Prostate gland (tissue), 2 donors: ENCODE measurements around the gene FBXL19. TPM values are rescaled to one million over a fixed set of nuclear protein-coding genes. Genes with fewer than 3 reads are reported as not detected.

Source experiments
- DNase-seq: peaks from one replicate; pipeline ENCODE4 v3.0.0-alpha.2; 2019; ENCODE audit warnings: low spot score
- H3K27ac ChIP-seq, 2 donors: fragments of 200-600 bp; sonication (generic); 2 replicates each; pipeline ENCODE4 v1.5.1; 2017 to 2019
- H3K27me3 ChIP-seq: fragments of 200-600 bp; sonication (generic); replicated peaks from 2 replicates; pipeline ENCODE4 v1.5.1; 2019; ENCODE audit not compliant: insufficient read depth
- H3K36me3 ChIP-seq, 2 donors: fragments of 200-600 bp; sonication (generic); 1 replicate in 1 of 2; 2 replicates in 1 of 2; pipeline versions ENCODE4 v1.5.1 to v1.8.1; 2017 to 2019
- H3K4me1 ChIP-seq: fragments of 200-600 bp; sonication (generic); replicated peaks from 2 replicates; pipeline ENCODE4 v1.5.1; 2019
- H3K4me3 ChIP-seq, 2 donors: fragments of 200-600 bp; sonication (generic); 2 replicates each; pipeline ENCODE4 v1.5.1; 2017 to 2019
- H3K9me3 ChIP-seq: fragments of 200-600 bp; sonication (generic); 2 replicates; pipeline ENCODE4 v1.5.1; 2017
- CTCF ChIP-seq, 4 experiments: fragments of 200-600 bp in 2 of 4; fragments of 450-650 bp in 2 of 4; sonication (generic) in 2 of 4; IDR thresholded peaks; 1 replicate in 3 of 4; 2 replicates in 1 of 4; pipeline ENCODE4 v1.5.1; 2016 to 2019; ENCODE audit warnings: antibody characterized with exemption in 4 of 4, mild to moderate bottlenecking in 2 of 4, moderate library complexity in 2 of 4
- POLR2A ChIP-seq: fragments of 450-650 bp; IDR thresholded peaks from one replicate; pipeline ENCODE4 v1.6.1; 2016; ENCODE audit warnings: antibody characterized with exemption, mild to moderate bottlenecking
- POLR2AphosphoS5 ChIP-seq: sonication (generic); formaldehyde crosslinking; IDR thresholded peaks from one replicate; pipeline ENCODE4 v1.6.1; 2017; ENCODE audit warnings: antibody characterized with exemption
- whole genome bisulfite sequencing: methylation state at CpG from one replicate; pipeline ENCODE4 v1.1.5; 2018; 5-methylcytosine and 5-hydroxymethylcytosine counted together
- intact Hi-C: fragments of 100-400 bp; cut with DNase I; formaldehyde crosslinking; loops from one replicate; pipeline ENCODE4 v1.14.2; 2022
- total RNA-seq, 2 donors: library from RNA; depleted of rRNA; stranded (reverse); fragments of >200 nt; gene quantifications; one replicate each; pipeline ENCODE4 v1.1.0, GENCODE V29; 2016

Gene FBXL19
- total RNA-seq, 2 donors from 2014 or later, result 23.5 to 125 TPM

GRCh38 chr16:30912794-30913412 lies 10.5 kb upstream of the FBXL19 start:
- H3K36me3 ChIP-seq, result no peaks in the 10 kb centered on the region
- WGBS, result 90% methylated on average over 6 of the region's 6 CpGs
- TF ChIP-seq POLR2AphosphoS5 (no peak), POLR2A (no peak), CTCF (IDR thresholded peaks at IDR 0.05) (no peak)

GRCh38 chr16:30914830-30915229 lies 8.5 kb upstream of the FBXL19 start:
- TF ChIP-seq POLR2A, result no peak
- TF ChIP-seq POLR2AphosphoS5, result no peak
- no peak for TF ChIP-seq CTCF (IDR thresholded peaks at IDR 0.05)
- 97% methylated on average over 3 of the region's 3 CpGs for WGBS
- H3K9me3 ChIP-seq, result no peaks in the 10 kb centered on the region

More at GRCh38 chr16:30912794-30913412, 10.5 kb upstream of the FBXL19 start:
- no peak for DNase-seq
- Histone ChIP-seq H3K4me3 (no peak overlapping the region), H3K4me1 (no peaks in the 10 kb centered on the region), H3K27ac (no peak overlapping the region), H3K9me3 (no peaks in the 10 kb centered on the region), H3K27me3 (no peaks in the 10 kb centered on the region)
- intact Hi-C loops, result no loop called here

GRCh38 chr16:30918614-30919013 lies 4.8 kb upstream of the FBXL19 start:
- TF ChIP-seq POLR2AphosphoS5 (no peak), CTCF (IDR thresholded peaks at IDR 0.05) (no peak), POLR2A (no peak)
- intact Hi-C loops, result no loop called here
- Histone ChIP-seq H3K4me3 (no peak overlapping the region), H3K27me3 (no peaks in the 10 kb centered on the region), H3K36me3 (no peaks in the 10 kb centered on the region), H3K4me1 (no peaks in the 10 kb centered on the region), H3K9me3 (no peaks in the 10 kb centered on the region), H3K27ac (no peak overlapping the region)
- no peak for DNase-seq
- WGBS, result 80% methylated on average over 1 of the region's 1 CpG

More at GRCh38 chr16:30914830-30915229, 8.5 kb upstream of the FBXL19 start:
- intact Hi-C loops, result no loop called here
- H3K36me3 ChIP-seq, result no peaks in the 10 kb centered on the region
- no peak overlapping the region for H3K27ac ChIP-seq
- no peaks in the 10 kb centered on the region for H3K4me1 ChIP-seq
- no peak for DNase-seq
- H3K27me3 ChIP-seq, result no peaks in the 10 kb centered on the region
- no peak overlapping the region for H3K4me3 ChIP-seq

GRCh38 chr16:30920891-30921290 lies 2.5 kb upstream of the FBXL19 start:
- no peaks in the 10 kb centered on the region for H3K9me3 ChIP-seq
- no peak overlapping the region for H3K27ac ChIP-seq
- no peaks in the 10 kb centered on the region for H3K27me3 ChIP-seq
- TF ChIP-seq POLR2A, result no peak
- TF ChIP-seq CTCF (IDR thresholded peaks at IDR 0.05), result no peak
- TF ChIP-seq POLR2AphosphoS5, result no peak
- no peaks in the 10 kb centered on the region for H3K4me1 ChIP-seq
- no peak overlapping the region for H3K4me3 ChIP-seq
- DNase-seq, result no peak
- H3K36me3 ChIP-seq, result no peaks in the 10 kb centered on the region
- 68% methylated on average over 2 of the region's 2 CpGs for WGBS
- intact Hi-C loops, result loop anchor here (5.0 kb wide), 1 partner anchor 79 kb away; no protein-coding TSS in a partner anchor

GRCh38 chr16:30921459-30921747 lies 2.0 kb upstream of the FBXL19 start:
- Histone ChIP-seq H3K4me1 (no peaks in the 10 kb centered on the region), H3K4me3 (peak overlapping the region; percentile 61 to 71), H3K27ac (peak overlapping the region; percentile 92 to 96), H3K36me3 (no peaks in the 10 kb centered on the region), H3K9me3 (no peaks in the 10 kb centered on the region), H3K27me3 (no peaks in the 10 kb centered on the region)
- intact Hi-C loops, result loop anchor here (5.0 kb wide), 1 partner anchor 79 kb away; no protein-coding TSS in a partner anchor
- TF ChIP-seq CTCF (IDR thresholded peaks at IDR 0.05) (no peak), POLR2AphosphoS5 (no peak), POLR2A (no peak)
- 18% methylated on average over 6 of the region's 6 CpGs for WGBS
- no peak for DNase-seq
